GM10248 (cell line): ENCODE data around the gene MEF2C.

Experiments
- CTCF ChIA-PET: fragments of 300-600 bp; sonication (Branson Sonifier 250); formaldehyde crosslinking; extraction: SDS; loops from one replicate; lab custom pipeline; 2021; ENCODE audit warnings: antibody characterized with exemption; lab: Yijun Ruan, JAX
- POLR2A ChIA-PET: fragments of 350-650 bp; sonication (Branson Sonifier 250); formaldehyde crosslinking; extraction: SDS; loops from one replicate; lab custom pipeline; 2020; ENCODE audit warnings: antibody characterized with exemption; lab: Yijun Ruan, JAX
- DNase-seq: peaks from one replicate; pipeline ENCODE4 v3.0.0; 2012; ENCODE audit errors: extremely low spot score
- TF ChIP-seq, protein P1 (sequence below): IDR thresholded peaks from 2 replicates; pipeline ENCODE4 v1.5.1; 2012; ENCODE audit warnings: mild to moderate bottlenecking, low read depth; ENCODE audit errors: extremely low read depth, missing control alignments, control extremely low read depth

MEF2C gene

DNA sequence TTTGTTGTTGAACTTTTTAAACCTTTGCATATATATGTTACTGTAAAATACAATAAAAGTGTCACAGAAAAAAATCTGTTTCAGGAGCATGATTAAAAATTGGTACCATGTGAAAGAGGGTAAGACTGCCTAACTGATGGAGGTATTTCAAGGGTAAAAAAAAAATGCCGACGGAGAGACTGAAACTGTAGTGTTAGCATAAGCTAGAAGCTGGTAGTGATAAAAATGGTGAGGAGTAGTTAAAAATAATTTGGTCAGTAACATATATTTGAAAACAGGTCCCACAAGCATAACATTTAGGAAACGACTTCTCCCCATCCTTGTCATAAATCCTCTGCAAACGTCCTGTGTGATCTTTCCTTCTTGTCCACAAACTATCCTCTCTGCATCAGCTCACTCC lies 64.7 kb downstream of the MEF2C start:
- POLR2A ChIA-PET, result no interaction called here
- no peak for DNase-seq
- CTCF ChIA-PET, result interaction anchor here (0.8 to 4.7 kb wide), 7 partner anchors 8 to 90 kb away, joined by 3 to 31 read pairs (median 5); no protein-coding TSS in a partner anchor
- TF ChIP-seq, protein P1, sequence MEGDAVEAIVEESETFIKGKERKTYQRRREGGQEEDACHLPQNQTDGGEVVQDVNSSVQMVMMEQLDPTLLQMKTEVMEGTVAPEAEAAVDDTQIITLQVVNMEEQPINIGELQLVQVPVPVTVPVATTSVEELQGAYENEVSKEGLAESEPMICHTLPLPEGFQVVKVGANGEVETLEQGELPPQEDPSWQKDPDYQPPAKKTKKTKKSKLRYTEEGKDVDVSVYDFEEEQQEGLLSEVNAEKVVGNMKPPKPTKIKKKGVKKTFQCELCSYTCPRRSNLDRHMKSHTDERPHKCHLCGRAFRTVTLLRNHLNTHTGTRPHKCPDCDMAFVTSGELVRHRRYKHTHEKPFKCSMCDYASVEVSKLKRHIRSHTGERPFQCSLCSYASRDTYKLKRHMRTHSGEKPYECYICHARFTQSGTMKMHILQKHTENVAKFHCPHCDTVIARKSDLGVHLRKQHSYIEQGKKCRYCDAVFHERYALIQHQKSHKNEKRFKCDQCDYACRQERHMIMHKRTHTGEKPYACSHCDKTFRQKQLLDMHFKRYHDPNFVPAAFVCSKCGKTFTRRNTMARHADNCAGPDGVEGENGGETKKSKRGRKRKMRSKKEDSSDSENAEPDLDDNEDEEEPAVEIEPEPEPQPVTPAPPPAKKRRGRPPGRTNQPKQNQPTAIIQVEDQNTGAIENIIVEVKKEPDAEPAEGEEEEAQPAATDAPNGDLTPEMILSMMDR, result no peak

DNA sequence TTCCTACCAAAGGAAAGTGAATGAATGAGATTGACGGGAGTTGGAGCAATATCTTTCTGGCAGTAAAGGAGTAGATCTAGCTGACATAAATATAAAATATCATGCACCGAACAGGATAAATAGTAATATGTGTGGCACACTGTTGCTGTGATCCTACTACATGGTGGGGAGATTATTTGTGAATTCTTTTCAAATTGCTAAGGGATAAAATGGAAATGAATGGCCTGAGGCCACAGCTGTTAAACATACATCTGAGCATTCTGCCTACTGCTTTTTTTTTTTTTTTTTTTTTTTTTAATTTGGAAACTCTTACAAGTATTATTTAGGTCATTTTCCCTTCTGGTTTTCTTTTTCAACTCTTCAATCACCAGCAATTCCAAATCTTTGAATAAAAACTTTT lies 66.8 kb downstream of the MEF2C start:
- ChIA-PET CTCF (no interaction called here), POLR2A (no interaction called here)
- no peak for DNase-seq
- TF ChIP-seq, protein P1, result no peak

DNA sequence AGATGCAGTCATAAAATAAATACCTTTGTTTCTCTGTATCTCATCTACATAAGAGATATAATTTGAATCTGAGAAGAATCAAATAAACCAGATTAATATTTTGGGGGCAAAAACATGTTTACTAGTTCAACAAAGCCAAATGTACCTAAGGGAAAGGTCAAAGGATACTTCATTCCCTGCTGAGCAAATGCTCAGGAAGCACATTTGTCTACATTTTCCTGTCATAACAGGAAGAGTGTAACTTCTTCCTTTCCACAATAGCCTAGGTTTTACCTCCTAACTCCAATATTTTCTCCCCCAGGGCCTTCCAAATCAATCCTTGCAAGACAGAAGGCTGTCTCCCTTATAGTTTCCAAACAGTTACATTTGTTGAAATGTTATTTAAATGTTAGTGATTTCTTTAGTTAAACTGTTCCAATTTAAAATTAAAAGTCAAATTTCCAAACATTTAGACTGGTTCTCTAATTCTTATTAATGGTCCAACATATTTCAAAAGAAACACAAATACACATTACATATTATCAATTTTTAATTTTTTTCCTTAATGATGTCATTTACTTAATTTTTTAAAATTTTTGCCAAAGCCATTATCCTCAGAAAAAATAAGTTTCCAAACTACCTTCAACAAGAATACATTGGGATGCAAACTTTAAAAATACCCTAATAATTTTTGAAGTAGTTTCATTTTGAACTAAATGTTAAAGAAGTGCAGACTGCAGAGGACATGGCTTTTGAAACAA lies 67.8 kb downstream of the MEF2C start:
- ChIA-PET CTCF (no interaction called here), POLR2A (no interaction called here)
- DNase-seq, result no peak
- TF ChIP-seq, protein P1, result no peak

DNA sequence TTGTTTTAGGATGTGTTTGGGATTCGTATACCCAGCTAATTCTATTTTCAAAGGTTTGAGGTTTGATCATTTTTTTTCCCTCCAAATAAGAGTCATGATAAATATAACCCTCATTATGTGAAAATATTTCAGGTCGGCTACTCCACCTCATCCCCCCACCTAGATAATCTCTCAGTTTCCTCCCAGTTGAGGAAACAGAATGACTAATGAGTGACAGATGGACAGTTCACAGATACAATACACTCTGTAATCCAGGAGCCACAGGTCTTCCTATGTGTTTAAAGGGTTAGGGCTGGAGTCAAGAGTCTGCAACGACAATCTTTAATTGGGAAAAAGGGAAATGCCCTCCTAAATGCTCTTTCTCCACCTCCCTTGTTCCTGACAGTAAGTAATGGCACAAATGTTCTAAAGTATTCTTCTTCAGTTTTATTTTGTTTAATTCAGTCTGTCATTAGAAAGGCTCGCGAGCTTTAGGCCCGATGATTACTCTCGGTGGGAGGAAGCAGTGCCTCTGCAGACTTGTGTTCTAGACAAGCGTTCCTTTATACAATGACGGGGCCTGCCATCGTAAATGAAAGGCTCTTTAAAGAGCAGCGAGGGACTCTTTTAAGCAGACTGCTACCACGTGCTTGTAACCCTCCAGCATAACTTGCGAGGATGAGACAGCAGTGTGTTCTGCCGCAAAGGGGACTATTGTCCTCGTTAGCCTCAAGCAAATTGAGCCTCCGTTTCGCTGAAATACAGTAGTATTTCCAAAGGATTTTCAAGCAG lies 69.0 kb downstream of the MEF2C start:
- ChIA-PET CTCF (interaction anchor here (1.1 kb wide), 1 partner anchor 14 kb away, joined by 3 read pairs; no protein-coding TSS in a partner anchor), POLR2A (no interaction called here)
- DNase-seq, result no peak
- TF ChIP-seq, protein P1, result no peak

DNA sequence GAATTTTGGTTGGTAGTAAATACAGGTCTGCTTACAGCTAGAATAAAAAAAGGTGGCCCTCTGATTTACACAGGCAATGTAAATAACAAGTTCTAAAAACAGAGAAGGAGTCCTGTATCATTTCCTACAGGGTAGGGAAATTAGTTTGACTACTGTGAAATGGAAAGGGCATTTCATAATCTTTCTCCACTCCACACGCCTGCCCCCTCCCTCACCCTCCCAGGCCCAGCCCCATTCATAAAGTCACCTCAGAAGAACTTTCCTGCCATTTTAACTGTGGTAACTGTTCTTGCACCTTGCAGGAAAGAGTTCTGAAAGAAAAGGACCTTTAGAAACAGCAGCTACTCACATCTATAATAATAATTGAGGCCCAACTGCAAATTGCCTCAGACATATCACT lies 69.7 kb downstream of the MEF2C start:
- ChIA-PET POLR2A (no interaction called here), CTCF (interaction anchor here (1.1 to 1.2 kb wide), 3 partner anchors 9 to 14 kb away, joined by 3 to 5 read pairs (median 3); no protein-coding TSS in a partner anchor)
- no peak for DNase-seq
- TF ChIP-seq, protein P1, result no peak

DNA sequence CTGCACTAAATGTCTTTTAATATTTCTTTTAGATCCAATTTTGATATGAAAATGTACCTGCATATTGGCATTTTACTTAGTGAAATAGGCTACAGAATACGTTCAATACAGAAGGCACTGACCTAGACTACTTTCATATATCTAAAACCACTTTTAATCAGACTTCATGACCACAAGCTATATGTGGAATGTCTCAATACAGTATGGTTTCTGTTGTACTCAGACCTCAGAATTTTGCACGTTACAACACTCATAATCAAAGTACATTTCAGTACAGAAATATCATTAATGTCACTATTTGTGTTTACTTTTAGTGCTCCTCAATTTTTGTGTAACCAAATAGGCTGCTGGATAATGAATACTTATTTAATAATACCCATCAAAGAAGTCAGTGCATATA lies 74.8 kb downstream of the MEF2C start:
- TF ChIP-seq, protein P1, result no peak
- ChIA-PET CTCF (interaction anchor here (1.4 to 1.6 kb wide), 3 partner anchors 10 to 68 kb away, joined by 3 to 5 read pairs (median 4); no protein-coding TSS in a partner anchor), POLR2A (no interaction called here)
- no peak for DNase-seq
